Measurements from ENCODE around the gene PIK3R1. TPM values are rescaled to one million over a fixed set of nuclear protein-coding genes. Genes with fewer than 3 reads are reported as not detected.

The PIK3R1 gene
- total and polyA plus RNA-seq, 10 of the 15 experiments (the other 5 are each of a cell fraction or from before 2014, with no cell fraction given): 7.8 to 38.4 (median 15.7) TPM

DNA sequence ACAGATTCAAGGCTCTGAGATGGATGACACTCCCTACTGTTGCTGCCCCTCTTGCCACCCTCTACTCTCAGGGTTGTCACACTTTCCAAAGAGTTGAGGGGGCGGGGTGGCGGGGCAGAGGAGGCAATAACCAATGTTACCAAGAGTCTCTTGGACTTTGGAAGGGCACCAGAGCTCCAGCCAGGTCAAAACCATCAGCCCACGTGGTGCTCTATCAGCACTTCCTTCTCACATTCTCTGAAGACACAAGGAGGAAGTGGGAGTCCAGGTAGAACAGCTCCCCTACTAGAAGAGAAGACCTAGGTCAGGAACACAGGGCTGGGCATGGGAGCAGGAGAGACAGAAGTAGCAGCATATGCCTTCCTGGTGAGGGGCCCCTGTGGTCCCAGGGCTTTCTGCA is 33.0 kb upstream of the PIK3R1 start:
- Histone ChIP-seq H3K27ac (ENCODE audit: control insufficient read depth, insufficient read depth) (no peak overlapping the region), H3K79me2 (ENCODE audit: control insufficient read depth, insufficient read depth, low read length) (no peaks in the 10 kb centered on the region), H4K20me1 (ENCODE audit: control insufficient read depth, insufficient read depth) (no peaks in the 10 kb centered on the region), H3K9me3 (replicated peaks; ENCODE audit: control insufficient read depth, insufficient read depth, low read length) (no peaks in the 10 kb centered on the region), H3K27me3 (replicated peaks in 1 of 2; ENCODE audit: control insufficient read depth in 2 of 2, insufficient read depth in 2 of 2, low read length in 1 of 2) (no peaks in the 10 kb centered on the region), H3K4me1 (ENCODE audit: control insufficient read depth, insufficient read depth, low read length) (no peaks in the 10 kb centered on the region), H3K9ac (ENCODE audit: control insufficient read depth, insufficient read depth, low read length) (no peak overlapping the region), H2AFZ (ENCODE audit: control insufficient read depth, low read depth, low read length) (no peak overlapping the region), H3K4me2 (ENCODE audit: control insufficient read depth, insufficient read depth) (no peak overlapping the region), H3K4me3 (no peak overlapping the region), H3K36me3 (ENCODE audit: control insufficient read depth in 2 of 2, insufficient read depth in 2 of 2, low read length in 1 of 2) (no peaks in the 10 kb centered on the region)
- POLR2A ChIA-PET: no interaction called here
- CTCF ChIA-PET: no interaction called here
- RAD21 ChIA-PET (ENCODE audit: unreplicated experiment): no interaction called here
- ATAC-seq (peak; percentile 42), DNase-seq (ENCODE audit: low read depth, low spot score) (no peak), FAIRE-seq (peak; percentile 52)
- no TSS peak for BruUV-seq (replicated peaks)
- TF ChIP-seq SPI1 (IDR thresholded peaks at IDR 0.05; ENCODE audit: borderline replicate concordance, insufficient read depth, low read depth, low read length) (peak; percentile 64; the same call in 1 of the 2 replicates), CBX5 (IDR thresholded peaks at IDR 0.05; ENCODE audit: low read depth) (no peak), EP300 (IDR thresholded peaks at IDR 0.05; ENCODE audit: borderline replicate concordance in 1 of 2, control insufficient read depth in 1 of 2, low read depth in 2 of 2, low read length in 2 of 2) (no peak), KLF5 (IDR thresholded peaks at IDR 0.05; ENCODE audit: partially characterized antibody) (no peak)
- SMC1A ChIA-PET (ENCODE audit: uncharacterized antibody, unreplicated experiment): interaction anchor here (0.6 to 1.4 kb wide), 2 partner anchors 69 to 100 kb away, joined by 3 read pairs; no protein-coding TSS in a partner anchor
- WGBS (ENCODE audit: insufficient coverage, insufficient replicate concordance, low lambda C conversion rate, missing lambda C conversion rate): 54% methylated on average over 3 of the region's 3 CpGs
- intact Hi-C loops (cut with micrococcal nuclease; ENCODE audit: unreplicated experiment) (no loop called here), in situ Hi-C loops (cut with MboI) (no loop called here)

DNA sequence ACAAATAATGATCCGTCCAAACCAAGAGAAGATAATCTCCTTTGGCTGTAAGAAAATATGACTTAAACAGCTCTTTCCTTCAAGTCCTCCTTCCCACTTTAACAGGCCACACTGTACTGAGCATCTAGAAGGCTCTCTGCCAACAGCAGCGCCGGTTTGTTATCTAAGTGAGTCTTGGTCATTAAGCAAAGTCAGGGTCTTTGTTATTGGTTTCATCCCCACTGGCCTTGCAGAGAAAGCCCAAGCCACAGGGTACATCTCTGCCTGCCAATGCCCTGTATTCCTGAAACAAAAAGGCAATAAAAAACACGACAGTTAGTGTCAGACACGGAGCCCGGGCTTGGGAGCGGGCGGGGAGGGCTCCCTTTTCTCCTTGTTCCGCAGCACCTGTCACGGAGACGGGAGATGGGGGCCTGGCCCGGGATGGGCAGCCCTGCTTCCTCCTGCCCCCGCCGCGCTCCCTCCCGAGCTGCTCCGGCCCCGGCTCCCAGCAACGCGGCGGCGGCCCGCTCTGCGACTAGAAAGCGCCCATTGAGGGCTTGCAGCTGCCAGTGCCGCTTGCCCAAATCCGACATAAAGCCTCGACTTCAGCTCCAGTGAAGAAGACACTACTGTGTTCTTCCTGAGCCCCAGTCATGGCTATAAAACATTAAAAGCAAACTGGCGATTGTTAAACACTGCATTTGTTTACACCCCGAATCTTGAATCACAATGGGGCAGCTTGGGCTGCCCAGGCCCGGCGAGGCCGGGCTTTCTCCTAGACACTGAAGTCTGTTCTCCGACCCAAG is 28.1 kb upstream of the PIK3R1 start:
- no peaks in the 10 kb centered on the region for H3K36me3 ChIP-seq (ENCODE audit: control insufficient read depth in 2 of 2, insufficient read depth in 2 of 2, low read length in 1 of 2)
- H3K4me1 ChIP-seq (ENCODE audit: control insufficient read depth, insufficient read depth, low read length): no peaks in the 10 kb centered on the region
- no peak overlapping the region for H3K9ac ChIP-seq (ENCODE audit: control insufficient read depth, insufficient read depth, low read length)
- H3K4me2 ChIP-seq (ENCODE audit: control insufficient read depth, insufficient read depth): no peak overlapping the region
- 88% methylated on average over 31 of the region's 34 CpGs for WGBS (ENCODE audit: insufficient coverage, insufficient replicate concordance, low lambda C conversion rate, missing lambda C conversion rate)
- POLR2A ChIA-PET: no interaction called here
- H3K4me3 ChIP-seq: no peak overlapping the region
- DNase-seq (ENCODE audit: low read depth, low spot score): no peak
- in situ Hi-C loops (cut with MboI) (no loop called here), intact Hi-C loops (cut with micrococcal nuclease; ENCODE audit: unreplicated experiment) (no loop called here)
- no peaks in the 10 kb centered on the region for H4K20me1 ChIP-seq (ENCODE audit: control insufficient read depth, insufficient read depth)
- no TSS peak for BruUV-seq (replicated peaks)
- no peak overlapping the region for H2AFZ ChIP-seq (ENCODE audit: control insufficient read depth, low read depth, low read length)
- no peaks in the 10 kb centered on the region for H3K79me2 ChIP-seq (ENCODE audit: control insufficient read depth, insufficient read depth, low read length)
- H3K9me3 ChIP-seq (replicated peaks; ENCODE audit: control insufficient read depth, insufficient read depth, low read length): no peaks in the 10 kb centered on the region
- no peak overlapping the region for H3K27ac ChIP-seq (ENCODE audit: control insufficient read depth, insufficient read depth)
- FAIRE-seq: no peak
- H3K27me3 ChIP-seq (replicated peaks in 1 of 2; ENCODE audit: control insufficient read depth in 2 of 2, insufficient read depth in 2 of 2, low read length in 1 of 2): no peaks in the 10 kb centered on the region
- RAD21 ChIA-PET (ENCODE audit: unreplicated experiment): no interaction called here
- CTCF ChIA-PET: no interaction called here
- SMC1A ChIA-PET (ENCODE audit: uncharacterized antibody, unreplicated experiment): no interaction called here
- ATAC-seq: no peak
- TF ChIP-seq NFYB (IDR thresholded peaks at IDR 0.05; ENCODE audit: insufficient read depth, low read depth, low read length) (no peak), YY1 (IDR thresholded peaks at IDR 0.05; ENCODE audit: low read depth, low read length) (no peak)
- TF ChIP-seq, protein P1, sequence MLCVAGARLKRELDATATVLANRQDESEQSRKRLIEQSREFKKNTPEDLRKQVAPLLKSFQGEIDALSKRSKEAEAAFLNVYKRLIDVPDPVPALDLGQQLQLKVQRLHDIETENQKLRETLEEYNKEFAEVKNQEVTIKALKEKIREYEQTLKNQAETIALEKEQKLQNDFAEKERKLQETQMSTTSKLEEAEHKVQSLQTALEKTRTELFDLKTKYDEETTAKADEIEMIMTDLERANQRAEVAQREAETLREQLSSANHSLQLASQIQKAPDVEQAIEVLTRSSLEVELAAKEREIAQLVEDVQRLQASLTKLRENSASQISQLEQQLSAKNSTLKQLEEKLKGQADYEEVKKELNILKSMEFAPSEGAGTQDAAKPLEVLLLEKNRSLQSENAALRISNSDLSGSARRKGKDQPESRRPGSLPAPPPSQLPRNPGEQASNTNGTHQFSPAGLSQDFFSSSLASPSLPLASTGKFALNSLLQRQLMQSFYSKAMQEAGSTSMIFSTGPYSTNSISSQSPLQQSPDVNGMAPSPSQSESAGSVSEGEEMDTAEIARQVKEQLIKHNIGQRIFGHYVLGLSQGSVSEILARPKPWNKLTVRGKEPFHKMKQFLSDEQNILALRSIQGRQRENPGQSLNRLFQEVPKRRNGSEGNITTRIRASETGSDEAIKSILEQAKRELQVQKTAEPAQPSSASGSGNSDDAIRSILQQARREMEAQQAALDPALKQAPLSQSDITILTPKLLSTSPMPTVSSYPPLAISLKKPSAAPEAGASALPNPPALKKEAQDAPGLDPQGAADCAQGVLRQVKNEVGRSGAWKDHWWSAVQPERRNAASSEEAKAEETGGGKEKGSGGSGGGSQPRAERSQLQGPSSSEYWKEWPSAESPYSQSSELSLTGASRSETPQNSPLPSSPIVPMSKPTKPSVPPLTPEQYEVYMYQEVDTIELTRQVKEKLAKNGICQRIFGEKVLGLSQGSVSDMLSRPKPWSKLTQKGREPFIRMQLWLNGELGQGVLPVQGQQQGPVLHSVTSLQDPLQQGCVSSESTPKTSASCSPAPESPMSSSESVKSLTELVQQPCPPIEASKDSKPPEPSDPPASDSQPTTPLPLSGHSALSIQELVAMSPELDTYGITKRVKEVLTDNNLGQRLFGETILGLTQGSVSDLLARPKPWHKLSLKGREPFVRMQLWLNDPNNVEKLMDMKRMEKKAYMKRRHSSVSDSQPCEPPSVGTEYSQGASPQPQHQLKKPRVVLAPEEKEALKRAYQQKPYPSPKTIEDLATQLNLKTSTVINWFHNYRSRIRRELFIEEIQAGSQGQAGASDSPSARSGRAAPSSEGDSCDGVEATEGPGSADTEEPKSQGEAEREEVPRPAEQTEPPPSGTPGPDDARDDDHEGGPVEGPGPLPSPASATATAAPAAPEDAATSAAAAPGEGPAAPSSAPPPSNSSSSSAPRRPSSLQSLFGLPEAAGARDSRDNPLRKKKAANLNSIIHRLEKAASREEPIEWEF (IDR thresholded peaks at IDR 0.05; ENCODE audit: insufficient replicate concordance, low read depth, low read length): no peak

All from GM12878 (cell line).